Sigmoid colon (tissue), 7 donors: Measurements from ENCODE around the gene JAM2. TPM values are rescaled to one million over a fixed set of nuclear protein-coding genes. Genes with fewer than 3 reads are reported as not detected.

ENCODE experiments used
- DNase-seq: peaks from one replicate; pipeline ENCODE4 v3.0.0-alpha.2; 2019
- H3K27ac ChIP-seq, 4 donors: fragments of 200-600 bp; sonication (generic); one replicate each; pipeline ENCODE4 v1.5.1; 2016 to 2019; ENCODE audit warnings: mild to moderate bottlenecking in 1 of 4
- H3K27me3 ChIP-seq, 3 donors: fragments of 200-600 bp; sonication (generic); one replicate each; pipeline ENCODE4 v1.5.1; 2019; ENCODE audit warnings: mild to moderate bottlenecking in 1 of 3
- H3K36me3 ChIP-seq, 4 donors: fragments of 200-600 bp; sonication (generic); one replicate each; pipeline ENCODE4 v1.5.1; 2016 to 2019
- H3K4me1 ChIP-seq, 4 donors: fragments of 200-600 bp; sonication (generic); one replicate each; pipeline ENCODE4 v1.5.1; 2017 to 2019
- H3K4me3 ChIP-seq, 4 donors: fragments of 200-600 bp; sonication (generic); one replicate each; pipeline ENCODE4 v1.5.1; 2017 to 2019; ENCODE audit warnings: mild to moderate bottlenecking in 2 of 4, moderate library complexity in 1 of 4
- H3K9me3 ChIP-seq, 4 donors: fragments of 200-600 bp in 3 of 4; sonication (generic) in 3 of 4; one replicate each; pipeline versions ENCODE4 v1.5.1 to v1.6.1; 2013 to 2019
- CTCF ChIP-seq, 4 experiments: fragments of 450-650 bp in 3 of 4; fragments of 200-600 bp in 1 of 4; IDR thresholded peaks; one replicate each; pipeline ENCODE4 v1.5.1; 2016 to 2019; ENCODE audit warnings: antibody characterized with exemption in 4 of 4, mild to moderate bottlenecking in 3 of 4, moderate library complexity in 2 of 4
- EP300 ChIP-seq, 4 donors: sonication (generic); formaldehyde crosslinking; IDR thresholded peaks; one replicate each; pipeline ENCODE4 v1.6.1; 2017; ENCODE audit warnings: antibody characterized with exemption in 4 of 4
- POLR2A ChIP-seq, 2 donors: fragments of 450-650 bp; IDR thresholded peaks; one replicate each; pipeline ENCODE4 v1.6.1; 2016; ENCODE audit warnings: antibody characterized with exemption in 2 of 2, mild to moderate bottlenecking in 2 of 2, moderate library complexity in 2 of 2
- POLR2AphosphoS5 ChIP-seq, 4 donors: sonication (generic); formaldehyde crosslinking; IDR thresholded peaks; one replicate each; pipeline ENCODE4 v1.6.1; 2017; ENCODE audit warnings: antibody characterized with exemption in 4 of 4
- WGBS, 2 donors: extraction: QIAGEN DNeasy Blood & Tissue Kit; methylation state at CpG; one replicate each; pipeline ENCODE4 v1.1.7; 2013; 5-methylcytosine and 5-hydroxymethylcytosine counted together
- intact Hi-C: fragments of 100-400 bp; cut with DNase I; formaldehyde crosslinking; loops from one replicate; pipeline ENCODE4 v1.15.1; 2023
- polyA plus RNA-seq, 3 donors: library from polyadenylated mRNA; stranded (reverse); fragments of 200-250 nt; gene quantifications; one replicate each; pipeline ENCODE4 v1.2.3, GENCODE V29; 2013
- total RNA-seq, 4 donors: library from RNA; depleted of rRNA; stranded (reverse); fragments of >200 nt; gene quantifications; one replicate each; pipeline ENCODE4 v1.1.0, GENCODE V29; 2016
- donor health status: healthy with polysubstance abuse.
- donor health status: Bipolar disorder and iron deficiency.
- donor health status: healthy.

The JAM2 gene
- 10 to 100 TPM; 13.0 to 31.6 (median 16.5) TPM for total RNA-seq
- 1 to 10 TPM in 2 of 3 donors, under 1 TPM in 1; 0.46 to 5.8 (median 1.8) TPM for polyA plus RNA-seq

GRCh38 chr21:25638660-25639550, at the start of gene JAM2:
TSS of gene JAM2 (plus strand) at chr21:25639258. CDS start at chr21:25639822, 564 bp downstream.
- H3K27me3 ChIP-seq: peaks cover 0 to 11% (median 3%) of the 10 kb centered on the region in 3 donors
- H3K36me3 ChIP-seq: no peaks in the 10 kb centered on the region
- peak in 2 of 4 donors; percentile 3 to 27 for TF ChIP-seq EP300 (IDR thresholded peaks at IDR 0.05)
- TF ChIP-seq CTCF (IDR thresholded peaks at IDR 0.05): no peak
- TF ChIP-seq POLR2A (IDR thresholded peaks at IDR 0.05): no peak
- peak; percentile 44 to 73 (median 62) for TF ChIP-seq POLR2AphosphoS5 (IDR thresholded peaks at IDR 0.05)
- peaks cover 0 to 28% (median 21%) of the 10 kb centered on the region in 4 donors for H3K4me1 ChIP-seq
- H3K4me3 ChIP-seq: peak within 1 kb of the TSS; percentile 59 to 78 (median 66)
- peak within 1 kb of the TSS; percentile 77 to 89 (median 84) for H3K27ac ChIP-seq
- 1 to 3% methylated on average over 41 of the region's 41 CpGs for WGBS, 2 donors
- no peaks in the 10 kb centered on the region for H3K9me3 ChIP-seq
- intact Hi-C loops: loop anchor here (2.0 kb wide), 1 partner anchor 30 kb away; no protein-coding TSS in a partner anchor
- peak; percentile 73 for DNase-seq

- intact Hi-C loops: no loop called here
- WGBS, 2 donors: 99 to 100% methylated on average over 1 of the region's 1 CpG
- Histone ChIP-seq H3K9me3 (no peaks in the 10 kb centered on the region), H3K27ac (no peak overlapping the region), H3K4me3 (no peak overlapping the region), H3K36me3 (peaks cover 0 to 84% (median 9%) of the 10 kb centered on the region in 4 donors), H3K4me1 (no peaks in the 10 kb centered on the region), H3K27me3 (no peaks in the 10 kb centered on the region)
- TF ChIP-seq POLR2A (IDR thresholded peaks at IDR 0.05) (no peak), EP300 (IDR thresholded peaks at IDR 0.05) (no peak), POLR2AphosphoS5 (IDR thresholded peaks at IDR 0.05) (no peak), CTCF (IDR thresholded peaks at IDR 0.05) (no peak)
- no peak for DNase-seq
Observed at GRCh38 chr21:25589887-25590286, 49.2 kb upstream of the JAM2 start.

- Histone ChIP-seq H3K27ac (peak within 1 kb of the TSS; percentile 79 to 82 (median 82)), H3K27me3 (no peaks in the 10 kb centered on the region), H3K36me3 (peaks cover 0 to 34% (median under 1%) of the 10 kb centered on the region in 4 donors), H3K9me3 (no peaks in the 10 kb centered on the region), H3K4me1 (peaks cover 0 to 29% (median 21%) of the 10 kb centered on the region in 4 donors), H3K4me3 (peak within 1 kb of the TSS; percentile 62 to 80 (median 68))
- peak; percentile 92 for DNase-seq
- intact Hi-C loops: loop anchor here (1.0 to 10.0 kb wide), 5 partner anchors 31 to 1107 kb away; partner anchors contain the start of genes ATP5PF, GABPA and JAM2
- TF ChIP-seq POLR2AphosphoS5 (IDR thresholded peaks at IDR 0.05): peak in 3 of 4 donors; percentile 55 to 70 (median 57)
- TF ChIP-seq POLR2A (IDR thresholded peaks at IDR 0.05): no peak
- TF ChIP-seq CTCF (IDR thresholded peaks at IDR 0.05): peak in 3 of 4 experiments; percentile 23 to 38 (median 32)
- TF ChIP-seq EP300 (IDR thresholded peaks at IDR 0.05): no peak
- 0 to 1% methylated on average over 71 of the region's 71 CpGs for WGBS, 2 donors
Observed at GRCh38 chr21:25607151-25608043, 31.7 kb upstream of the JAM2 start, which contains the start of gene MRPL39. TSS of gene MRPL39 (minus strand) at chr21:25607481. CDS start at chr21:25607475, 6 bp downstream.

- TF ChIP-seq EP300 (IDR thresholded peaks at IDR 0.05) (no peak), POLR2AphosphoS5 (IDR thresholded peaks at IDR 0.05) (peak in 1 of 4 donors; percentile 16), CTCF (IDR thresholded peaks at IDR 0.05) (peak; percentile 70 to 94 (median 89)), POLR2A (IDR thresholded peaks at IDR 0.05) (no peak)
- Histone ChIP-seq H3K36me3 (peaks cover 0 to 26% (median 0%) of the 10 kb centered on the region in 4 donors), H3K4me3 (peak overlapping the region; percentile 62 to 80 (median 68)), H3K27ac (peak overlapping the region; percentile 79 to 82 (median 82)), H3K4me1 (peaks cover 0 to 29% (median 21%) of the 10 kb centered on the region in 4 donors), H3K27me3 (no peaks in the 10 kb centered on the region), H3K9me3 (no peaks in the 10 kb centered on the region)
- intact Hi-C loops: loop anchor here (1.0 to 10.0 kb wide), 5 partner anchors 31 to 1107 kb away; partner anchors contain the start of genes ATP5PF, GABPA and JAM2
- peak; percentile 92 for DNase-seq
- WGBS, 2 donors: 4 to 7% methylated on average over 18 of the region's 18 CpGs
Observed at GRCh38 chr21:25608044-25608737, 30.9 kb upstream of the JAM2 start.
